AG20443 (cell line): ENCODE measurements around the gene SYNE4.
"Not testable (repeated sequence)": the region's sequence is repeated elsewhere in the genome, so short reads cannot be mapped to it uniquely, and the experiment has no call there.

Source experiments
- DNase-seq: peaks from one replicate; pipeline ENCODE4 v3.0.0; 2012; ENCODE audit warnings: low spot score, mixed read lengths

SYNE4 gene

GRCh38 chr19:35990156-35990555, 18.5 kb downstream of the SYNE4 start:
- no peak for DNase-seq

GRCh38 chr19:35988824-35989223, 19.8 kb downstream of the SYNE4 start:
- no peak for DNase-seq

GRCh38 chr19:35987571-35987896, 21.1 kb downstream of the SYNE4 start:
- no peak for DNase-seq

- peak; percentile 43 for DNase-seq
Observed at GRCh38 chr19:35986664-35987570, 21.7 kb downstream of the SYNE4 start.

GRCh38 chr19:35986111-35986510, 22.5 kb downstream of the SYNE4 start:
- DNase-seq, result no peak

- DNase-seq, result no peak
Observed at GRCh38 chr19:35983177-35983576, 25.4 kb downstream of the SYNE4 start.

GRCh38 chr19:35980997-35981396, 27.6 kb downstream of the SYNE4 start:
- not testable (repeated sequence) for DNase-seq

- no peak for DNase-seq
Observed at GRCh38 chr19:35978832-35979365, 29.7 kb downstream of the SYNE4 start.

GRCh38 chr19:35978271-35978670, 30.3 kb downstream of the SYNE4 start:
- no peak for DNase-seq

- DNase-seq, result no peak
Observed at GRCh38 chr19:35977446-35978222, 31.0 kb downstream of the SYNE4 start.

GRCh38 chr19:35975608-35976214, 32.9 kb downstream of the SYNE4 start:
- DNase-seq, result peak; percentile 66

GRCh38 chr19:35973487-35973886, 35.1 kb downstream of the SYNE4 start:
- DNase-seq, result no peak

GRCh38 chr19:35966771-35967170, 41.8 kb downstream of the SYNE4 start:
- no peak for DNase-seq

GRCh38 chr19:35963514-35963913, 45.1 kb downstream of the SYNE4 start:
- DNase-seq, result peak; percentile 82

- DNase-seq, result no peak
Observed at GRCh38 chr19:35960432-35960972, 48.1 kb downstream of the SYNE4 start.

- no peak for DNase-seq
Observed at GRCh38 chr19:35959968-35960320, 48.7 kb downstream of the SYNE4 start.

GRCh38 chr19:35959040-35959967, 49.3 kb downstream of the SYNE4 start:
- peak; percentile 75 for DNase-seq

GRCh38 chr19:35958660-35959039, 50.0 kb downstream of the SYNE4 start:
- DNase-seq, result no peak

GRCh38 chr19:35957411-35957810, 51.2 kb downstream of the SYNE4 start:
- not testable (repeated sequence) for DNase-seq

- DNase-seq, result no peak
Observed at GRCh38 chr19:35955881-35956634, 52.6 kb downstream of the SYNE4 start.
